Astrocyte (in vitro differentiated cells and primary cell): ENCODE measurements around the gene OLFML3. TPM values are rescaled to one million over a fixed set of nuclear protein-coding genes. Genes with fewer than 3 reads are reported as not detected.
"Not testable (repeated sequence)": the region's sequence is repeated elsewhere in the genome, so short reads cannot be mapped to it uniquely, and the experiment has no call there.

ENCODE experiments used
- DNase-seq: peaks from one replicate; pipeline ENCODE4 v3.0.0-alpha.2; 2010; ENCODE audit warnings: low read depth
- FAIRE-seq: peaks from 2 replicates; lab custom pipeline; 2011; peaks lifted over from hg19 to GRCh38; lab: Jason Lieb, UNC
- H2AFZ ChIP-seq: 2 replicates; pipeline ENCODE4 v1.6.0; 2012; ENCODE audit warnings: low read depth, low read length, inconsistent platforms
- H3K27ac ChIP-seq: 2 replicates; pipeline ENCODE4 v1.5.1; 2011; ENCODE audit warnings: low read depth, low read length, inconsistent platforms
- H3K27me3 ChIP-seq: 2 replicates; pipeline ENCODE4 v1.6.0; 2011; ENCODE audit warnings: low read length, inconsistent platforms; ENCODE audit not compliant: insufficient read depth
- H3K36me3 ChIP-seq: 2 replicates; pipeline ENCODE4 v1.5.1; 2011; ENCODE audit warnings: low read length, inconsistent platforms; ENCODE audit not compliant: insufficient read depth
- H3K4me1 ChIP-seq: 2 replicates; pipeline ENCODE4 v1.5.1; 2011; ENCODE audit warnings: low read length, inconsistent platforms; ENCODE audit not compliant: insufficient read depth
- H3K4me2 ChIP-seq: 2 replicates; pipeline ENCODE4 v1.6.0; 2012; ENCODE audit warnings: low read length, inconsistent platforms
- H3K4me3 ChIP-seq: 2 replicates; pipeline ENCODE4 v1.5.1; 2011; ENCODE audit warnings: low read depth, mild to moderate bottlenecking, low read length, inconsistent platforms; ENCODE audit not compliant: insufficient read depth
- H3K79me2 ChIP-seq: 2 replicates; pipeline ENCODE4 v1.6.0; 2012; ENCODE audit warnings: mild to moderate bottlenecking, low read length, inconsistent platforms; ENCODE audit not compliant: insufficient read depth
- H3K9ac ChIP-seq: 2 replicates; pipeline ENCODE4 v1.6.0; 2012; ENCODE audit warnings: mild to moderate bottlenecking, low read length, inconsistent platforms
- H3K9me3 ChIP-seq: 2 replicates; pipeline ENCODE4 v1.5.1; 2012; ENCODE audit warnings: low read depth, mild to moderate bottlenecking, low read length, inconsistent platforms; ENCODE audit not compliant: insufficient read depth
- H4K20me1 ChIP-seq: 2 replicates; pipeline ENCODE4 v1.6.0; 2012; ENCODE audit warnings: low read length, inconsistent platforms; ENCODE audit not compliant: insufficient read depth
- H3K27ac Mint-ChIP-seq: one replicate; pipeline ENCODE4 v1.8.0; 2021; ENCODE audit warnings: mild to moderate bottlenecking, mixed read lengths; ENCODE audit not compliant: unreplicated experiment
- H3K27me3 Mint-ChIP-seq: one replicate; pipeline ENCODE4 v1.8.0; 2021; ENCODE audit warnings: low read depth, mixed read lengths; ENCODE audit not compliant: unreplicated experiment
- H3K36me3 Mint-ChIP-seq: one replicate; pipeline ENCODE4 v1.8.0; 2021; ENCODE audit warnings: low read depth, mixed read lengths; ENCODE audit not compliant: unreplicated experiment
- H3K4me1 Mint-ChIP-seq: one replicate; pipeline ENCODE4 v1.8.0; 2021; ENCODE audit warnings: low read depth, mixed read lengths; ENCODE audit not compliant: unreplicated experiment
- H3K4me3 Mint-ChIP-seq: one replicate; pipeline ENCODE4 v1.8.0; 2021; ENCODE audit warnings: mild to moderate bottlenecking, moderate library complexity, mixed read lengths; ENCODE audit not compliant: unreplicated experiment
- H3K9me3 Mint-ChIP-seq: one replicate; pipeline ENCODE4 v1.8.0; 2021; ENCODE audit warnings: mild to moderate bottlenecking, mixed read lengths; ENCODE audit not compliant: unreplicated experiment
- CTCF ChIP-seq: IDR thresholded peaks from 2 replicates; pipeline ENCODE4 v1.5.1; 2011; ENCODE audit warnings: low read depth, mild to moderate bottlenecking, inconsistent platforms, low read length, moderate library complexity; ENCODE audit not compliant: insufficient read depth
- EZH2 ChIP-seq: IDR thresholded peaks from 2 replicates; pipeline ENCODE4 v1.6.1; 2012; ENCODE audit warnings: mild to moderate bottlenecking, low read length, inconsistent platforms; ENCODE audit not compliant: insufficient read depth
- total RNA-seq: library from RNA; stranded (reverse); gene quantifications from 2 replicates; pipeline ENCODE4 v1.2.1, GENCODE V29; 2021

The OLFML3 gene
- total RNA-seq, 1 donor from 2014 or later: 26.7 TPM

GRCh38 chr1:114010433-114011184, 31.3 kb downstream of the OLFML3 start:
- no peak overlapping the region for H3K27ac Mint-ChIP-seq
- no peaks in the 10 kb centered on the region for H3K9me3 Mint-ChIP-seq

GRCh38 chr1:114011796-114012195, 32.5 kb downstream of the OLFML3 start:
- Histone ChIP-seq H3K79me2 (no peaks in the 10 kb centered on the region), H3K9me3 (no peaks in the 10 kb centered on the region), H2AFZ (no peak overlapping the region), H3K27ac (no peak overlapping the region), H3K9ac (no peak overlapping the region), H3K4me2 (no peak overlapping the region), H3K27me3 (no peaks in the 10 kb centered on the region), H3K4me1 (peaks cover 3% of the 10 kb centered on the region), H4K20me1 (no peaks in the 10 kb centered on the region), H3K4me3 (no peak overlapping the region), H3K36me3 (no peaks in the 10 kb centered on the region)
- TF ChIP-seq CTCF (no peak), EZH2 (no peak)
- Mint-ChIP-seq H3K4me1 (peaks cover 25% of the 10 kb centered on the region), H3K27ac (no peak overlapping the region), H3K27me3 (no peaks in the 10 kb centered on the region), H3K36me3 (no peaks in the 10 kb centered on the region), H3K9me3 (no peaks in the 10 kb centered on the region), H3K4me3 (no peak overlapping the region)
- DNase-seq (no peak), FAIRE-seq (no peak)

More at GRCh38 chr1:114010433-114011184, 31.3 kb downstream of the OLFML3 start:
- Histone ChIP-seq H2AFZ (no peak overlapping the region), H3K79me2 (no peaks in the 10 kb centered on the region), H3K4me2 (no peak overlapping the region), H3K9ac (no peak overlapping the region), H3K4me1 (peaks cover 3% of the 10 kb centered on the region), H3K9me3 (no peaks in the 10 kb centered on the region), H4K20me1 (no peaks in the 10 kb centered on the region), H3K4me3 (no peak overlapping the region), H3K27me3 (no peaks in the 10 kb centered on the region), H3K36me3 (no peaks in the 10 kb centered on the region), H3K27ac (no peak overlapping the region)
- FAIRE-seq (no peak), DNase-seq (no peak)
- no peaks in the 10 kb centered on the region for H3K36me3 Mint-ChIP-seq
- no peaks in the 10 kb centered on the region for H3K27me3 Mint-ChIP-seq
- TF ChIP-seq CTCF (no peak), EZH2 (no peak)
- H3K4me3 Mint-ChIP-seq: no peak overlapping the region
- H3K4me1 Mint-ChIP-seq: peaks cover 25% of the 10 kb centered on the region

- no peak overlapping the region for H3K4me3 Mint-ChIP-seq
- no peak for FAIRE-seq
- peak overlapping the region; percentile 5 for H3K27ac Mint-ChIP-seq
- Histone ChIP-seq H4K20me1 (no peaks in the 10 kb centered on the region), H3K36me3 (no peaks in the 10 kb centered on the region), H3K4me3 (no peak overlapping the region), H3K79me2 (no peaks in the 10 kb centered on the region), H3K27ac (no peak overlapping the region), H3K4me1 (peaks cover 3% of the 10 kb centered on the region), H3K4me2 (peak overlapping the region; percentile 64), H3K9me3 (no peaks in the 10 kb centered on the region), H3K9ac (no peak overlapping the region), H2AFZ (no peak overlapping the region), H3K27me3 (no peaks in the 10 kb centered on the region)
- H3K4me1 Mint-ChIP-seq: peaks cover 10% of the 10 kb centered on the region
- no peaks in the 10 kb centered on the region for H3K36me3 Mint-ChIP-seq
- no peaks in the 10 kb centered on the region for H3K9me3 Mint-ChIP-seq
- no peaks in the 10 kb centered on the region for H3K27me3 Mint-ChIP-seq
- TF ChIP-seq EZH2: no peak
- no peak for TF ChIP-seq CTCF
- DNase-seq: peak; percentile 28
Observed at GRCh38 chr1:114015075-114015474, 35.8 kb downstream of the OLFML3 start.

- H3K9ac ChIP-seq, H3K36me3 ChIP-seq, H3K4me1 ChIP-seq, H3K4me3 ChIP-seq, H3K27me3 ChIP-seq, H3K4me3 Mint-ChIP-seq, H3K27ac ChIP-seq, H3K27ac Mint-ChIP-seq, H3K4me2 ChIP-seq, H3K27me3 Mint-ChIP-seq, H3K9me3 ChIP-seq, FAIRE-seq, H2AFZ ChIP-seq, DNase-seq, H3K36me3 Mint-ChIP-seq, H3K9me3 Mint-ChIP-seq, H4K20me1 ChIP-seq, H3K79me2 ChIP-seq: not testable (repeated sequence)
- H3K4me1 Mint-ChIP-seq: peaks cover 11% of the 10 kb centered on the region
Observed at GRCh38 chr1:114019724-114020123, 40.5 kb downstream of the OLFML3 start.
